Lower leg skin (tissue), 4 donors: ENCODE data around the gene NCKAP5L. TPM values are rescaled to one million over a fixed set of nuclear protein-coding genes. Genes with fewer than 3 reads are reported as not detected.

ENCODE experiments used
- DNase-seq, 2 donors: peaks; one replicate each; pipeline ENCODE4 v3.0.0-alpha.2; 2019; ENCODE audit warnings: low spot score in 2 of 2
- H3K4me3 ChIP-seq: fragments of 200-600 bp; sonication (generic); 2 replicates; pipeline ENCODE4 v1.5.1; 2017; ENCODE audit warnings: mild to moderate bottlenecking, low read depth; ENCODE audit not compliant: poor library complexity, severe bottlenecking
- POLR2A ChIP-seq, 2 donors: fragments of 450-650 bp; IDR thresholded peaks; one replicate each; pipeline ENCODE4 v1.6.1; 2016 to 2017; ENCODE audit warnings: antibody characterized with exemption in 2 of 2, mild to moderate bottlenecking in 1 of 2, moderate library complexity in 1 of 2
- WGBS, 2 donors: methylation state at CpG; one replicate each; pipeline ENCODE4 v1.1.5; 2018; 5-methylcytosine and 5-hydroxymethylcytosine counted together
- intact Hi-C: fragments of 100-400 bp; cut with DNase I; formaldehyde crosslinking; loops from one replicate; pipeline ENCODE4 v1.15.0; 2023; ENCODE audit warnings: low total_unique reads
- total RNA-seq, 4 donors: library from RNA; depleted of rRNA; stranded (reverse); fragments of >200 nt; gene quantifications; one replicate each; pipeline ENCODE4 v1.1.0, GENCODE V29; 2016
- TF ChIP-seq, protein P1 (sequence below), 3 donors: fragments of 450-650 bp; IDR thresholded peaks; one replicate each; pipeline ENCODE4 v1.5.1; 2016; ENCODE audit warnings: antibody characterized with exemption in 3 of 3, mild to moderate bottlenecking in 3 of 3, moderate library complexity in 2 of 3

The NCKAP5L gene
- total RNA-seq, 4 donors from 2014 or later = 6.1 to 12.9 (median 9.0) TPM

DNA sequence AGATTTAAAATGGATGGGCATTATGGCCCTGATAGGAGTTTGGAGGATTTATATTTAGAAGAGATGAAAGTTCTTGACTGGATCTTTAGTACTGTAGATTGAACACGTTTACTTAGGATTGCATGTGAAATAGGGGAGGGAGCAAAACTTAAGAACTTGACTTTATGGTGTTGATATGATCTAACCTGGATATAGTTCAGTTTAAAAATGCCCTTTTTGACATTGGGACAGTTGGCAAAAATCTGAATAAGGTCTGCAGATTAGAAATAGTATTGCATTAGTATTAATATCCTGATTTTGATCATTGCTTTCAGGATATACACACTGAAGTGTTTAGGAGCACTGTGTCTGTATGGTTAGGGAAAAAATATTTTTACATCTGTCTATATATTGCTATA lies 77.2 kb downstream of the NCKAP5L start:
- WGBS, 2 donors = 14 to 22% methylated on average over 1 of the region's 1 CpG
- H3K4me3 ChIP-seq = no peak overlapping the region
- DNase-seq = no peak
- intact Hi-C loops = no loop called here
- TF ChIP-seq POLR2A (IDR thresholded peaks at IDR 0.05) = no peak
- TF ChIP-seq, protein P1, sequence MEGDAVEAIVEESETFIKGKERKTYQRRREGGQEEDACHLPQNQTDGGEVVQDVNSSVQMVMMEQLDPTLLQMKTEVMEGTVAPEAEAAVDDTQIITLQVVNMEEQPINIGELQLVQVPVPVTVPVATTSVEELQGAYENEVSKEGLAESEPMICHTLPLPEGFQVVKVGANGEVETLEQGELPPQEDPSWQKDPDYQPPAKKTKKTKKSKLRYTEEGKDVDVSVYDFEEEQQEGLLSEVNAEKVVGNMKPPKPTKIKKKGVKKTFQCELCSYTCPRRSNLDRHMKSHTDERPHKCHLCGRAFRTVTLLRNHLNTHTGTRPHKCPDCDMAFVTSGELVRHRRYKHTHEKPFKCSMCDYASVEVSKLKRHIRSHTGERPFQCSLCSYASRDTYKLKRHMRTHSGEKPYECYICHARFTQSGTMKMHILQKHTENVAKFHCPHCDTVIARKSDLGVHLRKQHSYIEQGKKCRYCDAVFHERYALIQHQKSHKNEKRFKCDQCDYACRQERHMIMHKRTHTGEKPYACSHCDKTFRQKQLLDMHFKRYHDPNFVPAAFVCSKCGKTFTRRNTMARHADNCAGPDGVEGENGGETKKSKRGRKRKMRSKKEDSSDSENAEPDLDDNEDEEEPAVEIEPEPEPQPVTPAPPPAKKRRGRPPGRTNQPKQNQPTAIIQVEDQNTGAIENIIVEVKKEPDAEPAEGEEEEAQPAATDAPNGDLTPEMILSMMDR (IDR thresholded peaks at IDR 0.05) = no peak

DNA sequence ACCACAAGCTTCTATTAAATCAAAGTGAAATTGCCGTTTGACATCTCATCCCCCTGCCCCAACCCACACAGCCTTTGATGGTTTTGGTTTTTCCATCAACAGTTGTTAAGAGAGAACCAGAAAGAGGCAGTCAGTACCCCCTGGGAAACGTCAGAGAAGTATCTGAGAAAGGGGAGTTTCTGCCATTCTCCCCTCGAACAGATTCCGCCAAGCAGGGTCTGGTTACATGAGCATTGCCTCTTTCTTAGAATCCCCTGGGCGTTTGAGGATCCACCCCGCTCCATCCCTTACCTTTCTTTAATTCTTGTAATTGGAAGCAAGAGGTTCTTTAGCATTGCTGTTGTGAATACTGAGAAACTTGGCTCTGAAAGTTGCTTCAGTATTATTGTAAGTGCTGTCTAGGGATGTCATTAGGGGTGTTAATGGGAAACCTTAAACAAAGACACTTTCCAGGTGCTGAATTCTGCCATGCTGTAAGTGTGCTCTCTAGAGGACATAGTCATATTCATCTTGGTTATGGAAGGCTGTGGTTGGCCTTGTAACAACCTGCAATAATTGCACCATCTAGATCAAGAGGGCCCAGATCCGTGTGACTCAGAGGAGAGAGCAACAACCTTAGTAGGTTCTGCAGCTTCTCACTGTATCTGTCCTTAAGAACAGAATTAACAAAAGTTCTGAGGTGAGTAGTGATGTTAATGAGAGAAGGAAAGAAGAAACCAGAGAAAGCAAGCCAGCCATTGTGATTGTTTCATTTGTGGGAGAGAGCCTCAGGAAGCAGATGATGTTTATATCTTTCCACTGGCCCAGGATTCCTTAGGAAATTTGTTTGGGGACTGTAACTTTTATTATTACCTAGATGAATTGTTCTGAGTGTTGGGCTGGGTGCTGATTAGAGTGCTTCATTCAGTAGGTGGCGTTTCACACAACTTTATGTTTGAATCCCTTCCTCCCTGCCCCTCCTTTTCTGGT lies 77.9 kb downstream of the NCKAP5L start:
- no peak overlapping the region for H3K4me3 ChIP-seq
- 61 to 64% methylated on average over 8 of the region's 8 CpGs for WGBS, 2 donors
- TF ChIP-seq POLR2A (IDR thresholded peaks at IDR 0.05) = no peak
- TF ChIP-seq, protein P1 (IDR thresholded peaks at IDR 0.05) = no peak
- intact Hi-C loops = no loop called here
- peak in 1 of 2 donors; percentile 4 for DNase-seq

DNA sequence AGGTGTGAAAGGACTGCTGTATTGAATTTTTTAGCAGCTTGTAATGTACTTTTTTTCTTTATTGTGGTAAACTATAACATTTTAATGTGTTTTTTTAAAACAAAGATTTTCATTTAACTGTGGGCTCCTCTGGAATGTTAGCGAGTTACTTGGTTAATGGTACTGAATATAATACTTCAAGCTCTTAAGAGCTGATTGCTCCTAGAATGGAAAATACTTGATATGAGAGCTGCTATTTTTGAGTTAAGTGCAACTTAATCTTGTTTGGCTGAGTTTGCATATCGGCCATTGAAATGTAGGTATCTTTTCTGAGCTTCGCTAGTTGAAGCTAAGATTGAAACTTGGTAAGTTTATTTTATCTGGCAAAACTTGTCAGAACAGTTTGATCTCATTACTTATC lies 79.4 kb downstream of the NCKAP5L start:
- no peak overlapping the region for H3K4me3 ChIP-seq
- WGBS, 2 donors = 62 to 64% methylated on average over 3 of the region's 3 CpGs
- no peak for TF ChIP-seq POLR2A (IDR thresholded peaks at IDR 0.05)
- TF ChIP-seq, protein P1 (IDR thresholded peaks at IDR 0.05) = no peak
- intact Hi-C loops = no loop called here
- no peak for DNase-seq

DNA sequence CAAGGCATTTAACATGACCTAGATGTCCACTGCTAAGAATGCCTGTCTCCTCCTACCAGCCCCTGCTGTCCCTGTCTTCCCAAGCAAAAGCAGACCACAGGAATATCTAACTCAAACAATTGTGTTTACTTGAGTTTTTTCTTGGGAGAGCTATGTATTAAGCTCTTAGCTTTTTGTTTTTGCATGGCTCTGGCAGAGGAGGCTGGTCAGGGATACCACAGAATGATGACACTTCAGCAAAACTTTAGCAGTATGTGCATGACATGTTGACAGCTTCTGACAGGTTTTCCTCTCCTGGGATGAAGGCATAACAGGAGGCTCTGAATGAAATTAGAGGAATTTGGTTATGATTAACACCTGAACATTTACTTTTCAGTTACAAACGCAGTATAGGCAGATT lies 79.9 kb downstream of the NCKAP5L start:
- intact Hi-C loops = no loop called here
- no peak for TF ChIP-seq POLR2A (IDR thresholded peaks at IDR 0.05)
- 55 to 69% methylated on average over 1 of the region's 1 CpG for WGBS, 2 donors
- no peak for DNase-seq
- H3K4me3 ChIP-seq = no peak overlapping the region

DNA sequence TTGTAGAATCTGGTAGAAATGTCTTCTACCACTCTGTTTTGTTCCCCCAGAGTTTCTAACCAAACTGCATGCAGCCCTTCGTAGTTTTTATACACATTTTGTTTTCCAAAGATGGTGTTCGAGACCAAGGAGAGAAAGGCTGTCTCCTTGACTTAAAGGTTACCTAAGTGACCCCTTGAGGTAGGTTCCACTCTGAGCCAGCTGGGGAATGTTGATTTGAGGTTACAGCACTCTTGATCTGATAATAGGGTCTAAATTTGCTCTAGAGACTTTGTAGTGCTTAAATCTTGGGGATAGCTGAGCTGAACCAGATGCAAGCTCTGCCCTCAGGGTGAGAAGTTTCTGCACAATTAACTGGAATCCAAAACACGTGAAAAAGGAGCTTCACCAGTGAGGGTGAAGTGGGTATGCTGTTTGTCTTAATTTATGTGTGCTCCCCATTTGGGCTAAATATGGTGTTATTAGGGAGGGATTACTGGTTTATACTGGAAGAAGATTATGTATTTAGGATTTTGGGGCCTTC lies 83.8 kb downstream of the NCKAP5L start:
- no peak for TF ChIP-seq POLR2A (IDR thresholded peaks at IDR 0.05)
- TF ChIP-seq, protein P1 (IDR thresholded peaks at IDR 0.05) = no peak
- intact Hi-C loops = no loop called here

DNA sequence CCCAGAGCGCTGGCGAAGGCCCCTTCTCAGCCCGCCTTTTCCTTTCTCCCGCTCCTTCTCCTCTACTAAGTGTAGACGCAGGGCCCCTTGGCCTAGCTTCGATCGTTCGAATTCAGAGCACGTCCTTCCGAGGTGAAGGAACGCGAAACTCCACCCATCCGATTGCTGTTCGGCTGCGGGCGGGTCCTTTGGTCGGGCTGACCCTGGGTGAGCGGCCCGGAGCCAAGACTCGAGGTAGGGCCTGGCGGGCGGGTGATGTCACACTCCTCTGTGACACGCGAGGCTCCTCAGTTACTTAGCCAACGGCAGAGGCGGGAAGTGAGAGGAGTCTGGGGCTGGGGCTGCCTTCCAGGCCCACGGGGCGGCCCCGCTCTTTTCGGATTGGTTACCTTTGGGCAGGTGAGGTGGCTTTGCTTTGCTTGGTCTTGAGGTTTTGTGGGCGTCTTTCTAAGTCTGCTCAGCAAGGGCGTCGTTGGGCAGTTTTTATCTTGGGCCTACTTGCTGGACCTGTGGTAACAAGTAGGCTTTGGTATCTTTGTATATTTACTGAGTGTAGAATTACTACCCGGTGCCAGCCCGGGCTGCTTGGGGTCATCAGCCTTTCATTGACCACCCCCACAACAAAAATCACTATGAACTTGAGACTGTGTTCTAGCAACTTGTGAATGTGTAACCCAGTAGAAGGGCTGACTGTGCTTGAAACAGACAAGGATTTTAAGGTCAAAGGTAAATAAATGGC lies 86.2 kb downstream of the NCKAP5L start:
- intact Hi-C loops = no loop called here
- WGBS, 2 donors = 0% methylated on average over 23 to 35 of the region's 35 CpGs
- H3K4me3 ChIP-seq = peak overlapping the region; percentile 73
- TF ChIP-seq, protein P1 (IDR thresholded peaks at IDR 0.05) = no peak
- TF ChIP-seq POLR2A (IDR thresholded peaks at IDR 0.05) = no peak
- peak; percentile 93 to 98 for DNase-seq

More for the DNA sequence above, 83.8 kb downstream of the NCKAP5L start:
- no peak overlapping the region for H3K4me3 ChIP-seq
- 53 to 60% methylated on average over 3 of the region's 3 CpGs for WGBS, 2 donors
- no peak for DNase-seq
